GM12878 (cell line): ENCODE measurements around the gene JADE1. TPM values are rescaled to one million over a fixed set of nuclear protein-coding genes. Genes with fewer than 3 reads are reported as not detected.

ENCODE experiments used
- ATF7 ChIP-seq: fragments of 450-650 bp; IDR thresholded peaks from 2 replicates; pipeline ENCODE4 v1.6.1; 2016; ENCODE audit warnings: low read depth, mild to moderate bottlenecking
- CEBPZ ChIP-seq: fragments of 150-350 bp; IDR thresholded peaks from 2 replicates; pipeline ENCODE4 v1.6.1; 2016; ENCODE audit warnings: low read depth, low read length
- E2F8 ChIP-seq: fragments of 450-650 bp; IDR thresholded peaks from 2 replicates; pipeline ENCODE4 v1.6.1; 2018; ENCODE audit warnings: mild to moderate bottlenecking, low read depth, moderate library complexity; ENCODE audit not compliant: partially characterized antibody
- FOXM1 ChIP-seq: IDR thresholded peaks from 2 replicates; pipeline ENCODE4 v1.6.1; 2012; ENCODE audit warnings: low read depth, mild to moderate bottlenecking, inconsistent platforms, low read length, moderate library complexity
- HDGF ChIP-seq: fragments of 450-650 bp; IDR thresholded peaks from 2 replicates; pipeline ENCODE4 v1.6.1; 2016; ENCODE audit warnings: antibody characterized with exemption
- IKZF1 ChIP-seq: fragments of 450-650 bp; conservative IDR thresholded peaks from 2 replicates; pipeline ENCODE4 v1.6.1; 2017; ENCODE audit warnings: antibody characterized with exemption, mild to moderate bottlenecking
- IRF5 ChIP-seq: fragments of 450-650 bp; IDR thresholded peaks from 2 replicates; pipeline ENCODE4 v1.6.1; 2017; ENCODE audit warnings: borderline replicate concordance
- MLLT1 ChIP-seq: fragments of 450-650 bp; IDR thresholded peaks from 2 replicates; pipeline ENCODE4 v1.6.1; 2016; ENCODE audit warnings: mild to moderate bottlenecking
- NFXL1 ChIP-seq: fragments of 450-650 bp; IDR thresholded peaks from 2 replicates; pipeline ENCODE4 v1.6.1; 2017; ENCODE audit warnings: antibody characterized with exemption, mild to moderate bottlenecking, borderline replicate concordance
- NFYA ChIP-seq: IDR thresholded peaks from 2 replicates; pipeline ENCODE4 v1.6.1; 2011; ENCODE audit warnings: low read depth, mild to moderate bottlenecking, low read length, improper control_type of control experiment, borderline replicate concordance
- PBX3 ChIP-seq: IDR thresholded peaks from 2 replicates; pipeline ENCODE4 v1.6.1; 2011; ENCODE audit warnings: mild to moderate bottlenecking, low read depth, low read length, moderate library complexity; ENCODE audit not compliant: insufficient replicate concordance
- PKNOX1 ChIP-seq: fragments of 450-650 bp; IDR thresholded peaks from 2 replicates; pipeline ENCODE4 v1.6.1; 2016; ENCODE audit warnings: mild to moderate bottlenecking
- RAD21 ChIP-seq: IDR thresholded peaks from 2 replicates; pipeline ENCODE4 v1.6.1; 2011; ENCODE audit warnings: mild to moderate bottlenecking, low read depth, low read length, moderate library complexity; ENCODE audit not compliant: insufficient read depth
- RUNX3 ChIP-seq: IDR thresholded peaks from 2 replicates; pipeline ENCODE4 v1.6.1; 2012; ENCODE audit warnings: low read length, inconsistent platforms
- SIN3A ChIP-seq: IDR thresholded peaks from 2 replicates; pipeline ENCODE4 v1.6.1; 2012; ENCODE audit warnings: low read depth, low read length, improper control_type of control experiment
- SPI1 ChIP-seq: IDR thresholded peaks from 2 replicates; pipeline ENCODE4 v1.6.1; 2011; ENCODE audit warnings: low read depth, mild to moderate bottlenecking, low read length, moderate library complexity, borderline replicate concordance; ENCODE audit not compliant: insufficient read depth
- SREBF2 ChIP-seq: IDR thresholded peaks from 2 replicates; pipeline ENCODE4 v1.6.1; 2012; ENCODE audit warnings: mild to moderate bottlenecking, low read length
- ZNF24 ChIP-seq: fragments of 450-650 bp; IDR thresholded peaks from 2 replicates; pipeline ENCODE4 v1.6.1; 2017; ENCODE audit warnings: antibody characterized with exemption, mild to moderate bottlenecking
- polyA plus RNA-seq, 11 experiments: library from polyadenylated mRNA; depleted of rRNA in 4 of 11; unstranded in 6 of 11; stranded (reverse) in 5 of 11; fragments of >200 nt; fragmentation: Nextera tagmentation in 4 of 11; fragmentation: Illumina TruSeq in 1 of 11; extraction: Ambion mirVana in 4 of 11; extraction: Trizol in 1 of 11; gene quantifications; 1 replicate in 1 of 11; 2 replicates in 10 of 11; pipeline versions ENCODE4 v1.2.1 to v1.2.3, GENCODE V29; 2011 to 2016; ENCODE audit warnings: inconsistent platforms in 2 of 11, missing spikeins in 2 of 11, low read depth in 1 of 11
- total RNA-seq, 4 experiments: library from RNA; depleted of rRNA in 3 of 4; stranded (reverse); fragments of >200 nt in 3 of 4; fragmentation: Illumina TruSeq in 1 of 4; extraction: Trizol in 1 of 4; gene quantifications; 2 replicates each; pipeline versions ENCODE4 v1.2.1 to v1.2.3, GENCODE V29; 2013 to 2021

The JADE1 gene
- total and polyA plus RNA-seq, 10 of the 15 experiments (the other 5 are each of a cell fraction or from before 2014, with no cell fraction given) = 5.9 to 27.2 (median 15.8) TPM

- TF ChIP-seq IRF5 = no peak
- no peak for TF ChIP-seq ZNF24
- no peak for TF ChIP-seq FOXM1
- no peak for TF ChIP-seq NFYA
- no peak; the same call in 1 of the 2 replicates for TF ChIP-seq RUNX3
- TF ChIP-seq PKNOX1 = no peak
- TF ChIP-seq ATF7 = no peak
- TF ChIP-seq SPI1 = no peak
- 0 out of 2 replicates have a peak, but pooled peaks have one; percentile 38 for TF ChIP-seq HDGF
- TF ChIP-seq CEBPZ = no peak
- TF ChIP-seq MLLT1 = no peak
- TF ChIP-seq SIN3A = no peak
- no peak for TF ChIP-seq NFXL1
- no peak for TF ChIP-seq SREBF2
- TF ChIP-seq E2F8 = no peak
- TF ChIP-seq RAD21 = no peak
- no peak for TF ChIP-seq PBX3
- TF ChIP-seq IKZF1 = no peak
Observed at GRCh38 chr4:128862608-128863311, 53.3 kb downstream of the JADE1 start (continued).
